GM12874 (cell line): Measurements from ENCODE around the gene RNF135.

Experiments used
- CTCF ChIP-seq: IDR thresholded peaks from 2 replicates; pipeline ENCODE4 v1.5.1; 2011; ENCODE audit warnings: low read depth, mild to moderate bottlenecking, control low read depth, low read length, moderate library complexity; ENCODE audit not compliant: insufficient read depth

Gene RNF135

GRCh38 chr17:30950669-30951399 is 20.0 kb upstream of the RNF135 start:
- no peak for TF ChIP-seq CTCF

- TF ChIP-seq CTCF = no peak
Observed at GRCh38 chr17:30952638-30953393, 18.0 kb upstream of the RNF135 start.

GRCh38 chr17:30954046-30954830 is 16.6 kb upstream of the RNF135 start:
- TF ChIP-seq CTCF = no peak

- TF ChIP-seq CTCF = no peak
Observed at GRCh38 chr17:30956764-30957374, 14.0 kb upstream of the RNF135 start.

- no peak for TF ChIP-seq CTCF
Observed at GRCh38 chr17:30957741-30958140, 13.1 kb upstream of the RNF135 start.

GRCh38 chr17:30958187-30958586 is 12.7 kb upstream of the RNF135 start:
- TF ChIP-seq CTCF = no peak
